CD4-positive, alpha-beta T cell treated with Interleukin-17A for 1 hour (primary cell): ENCODE data around the gene C14orf180.

Source experiments
- DNase-seq: peaks from one replicate; pipeline ENCODE4 v3.0.0-alpha.2; 2020

Gene C14orf180

GRCh38 chr14:104579507-104579906, at the start of gene C14orf180:
Gene C14orf180 (plus strand): TSS chr14:104579764. CDS start chr14:104586431, 6,667 bp downstream.
- no peak for DNase-seq

GRCh38 chr14:104530646-104531045, 48.9 kb upstream of the C14orf180 start:
- DNase-seq, result no peak

- no peak for DNase-seq
Measured at GRCh38 chr14:104531421-104532190, 48.0 kb upstream of the C14orf180 start.

GRCh38 chr14:104532191-104532555, 47.4 kb upstream of the C14orf180 start:
- no peak for DNase-seq

- no peak for DNase-seq
Measured at GRCh38 chr14:104534036-104534435, 45.5 kb upstream of the C14orf180 start.

GRCh38 chr14:104536942-104537612, 42.5 kb upstream of the C14orf180 start:
- DNase-seq, result no peak

- DNase-seq, result no peak
Measured at GRCh38 chr14:104537613-104537988, 42.0 kb upstream of the C14orf180 start.

GRCh38 chr14:104541905-104542465, 37.6 kb upstream of the C14orf180 start:
- DNase-seq, result no peak

GRCh38 chr14:104542871-104543830, 36.4 kb upstream of the C14orf180 start:
- DNase-seq, result no peak

GRCh38 chr14:104544362-104544961, 35.1 kb upstream of the C14orf180 start:
- no peak for DNase-seq

- DNase-seq, result no peak
Measured at GRCh38 chr14:104545151-104545941, 34.2 kb upstream of the C14orf180 start.

- no peak for DNase-seq
Measured at GRCh38 chr14:104545942-104546501, 33.5 kb upstream of the C14orf180 start.

GRCh38 chr14:104546591-104547309, 32.8 kb upstream of the C14orf180 start:
- DNase-seq, result no peak

- no peak for DNase-seq
Measured at GRCh38 chr14:104547310-104547997, 32.1 kb upstream of the C14orf180 start.

GRCh38 chr14:104547998-104548700, 31.4 kb upstream of the C14orf180 start:
- no peak for DNase-seq

- no peak for DNase-seq
Measured at GRCh38 chr14:104548802-104549535, 30.6 kb upstream of the C14orf180 start.

GRCh38 chr14:104549536-104550339, 29.8 kb upstream of the C14orf180 start:
- DNase-seq, result no peak
